GM23338 (cell line): ENCODE measurements around the gene FGGY. TPM values are rescaled to one million over a fixed set of nuclear protein-coding genes. Genes with fewer than 3 reads are reported as not detected.

Source experiments
- ATAC-seq: fragments of 200-7000 bp; cut with Tn5 transposase; 3 replicates; pipeline ENCODE4 v1.9.1; 2020
- DNase-seq: peaks from one replicate; pipeline ENCODE4 v3.0.0-alpha.2; 2015; ENCODE audit warnings: low spot score
- H2AFZ ChIP-seq: fragments of 200-600 bp; sonication (generic); 2 replicates; pipeline ENCODE4 v1.8.0; 2016; ENCODE audit warnings: antibody characterized with exemption, mild to moderate bottlenecking, moderate library complexity
- H3F3A ChIP-seq: fragments of 200-600 bp; sonication (generic); replicated peaks from 2 replicates; pipeline ENCODE4 v1.8.0; 2017; ENCODE audit warnings: antibody characterized with exemption, mixed run types, low read depth
- H3K27ac ChIP-seq: fragments of 200-600 bp; sonication (generic); 2 replicates; pipeline ENCODE4 v1.6.1; 2016; ENCODE audit warnings: low read depth
- H3K27me3 ChIP-seq: fragments of 200-600 bp; sonication (generic); 2 replicates; pipeline ENCODE4 v1.8.0; 2016; ENCODE audit warnings: mild to moderate bottlenecking, mixed run types, moderate library complexity; ENCODE audit not compliant: insufficient read depth
- H3K36me3 ChIP-seq: fragments of 200-600 bp; sonication (generic); 2 replicates; pipeline ENCODE4 v1.8.0; 2016; ENCODE audit warnings: mild to moderate bottlenecking; ENCODE audit not compliant: insufficient read depth
- H3K4me1 ChIP-seq: fragments of 200-600 bp; sonication (generic); 2 replicates; pipeline ENCODE4 v1.8.0; 2016; ENCODE audit warnings: mild to moderate bottlenecking, moderate library complexity; ENCODE audit not compliant: insufficient read depth
- H3K4me2 ChIP-seq: fragments of 200-600 bp; sonication (generic); 2 replicates; pipeline ENCODE4 v1.7.1; 2017; ENCODE audit warnings: mixed run types
- H3K4me3 ChIP-seq: fragments of 200-600 bp; sonication (generic); 2 replicates; pipeline ENCODE4 v1.6.1; 2016; ENCODE audit warnings: mixed run types
- H3K79me2 ChIP-seq: fragments of 200-600 bp; sonication (generic); replicated peaks from 2 replicates; pipeline ENCODE4 v1.8.0; 2017; ENCODE audit warnings: mild to moderate bottlenecking; ENCODE audit not compliant: insufficient read depth
- H3K9me2 ChIP-seq: fragments of 200-600 bp; sonication (generic); 2 replicates; pipeline ENCODE4 v1.8.0; 2017; ENCODE audit not compliant: insufficient read depth
- H4K20me1 ChIP-seq: fragments of 200-600 bp; sonication (generic); replicated peaks from 2 replicates; pipeline ENCODE4 v1.8.0; 2017; ENCODE audit warnings: mild to moderate bottlenecking; ENCODE audit not compliant: insufficient read depth
- H3K27ac Mint-ChIP-seq: 2 replicates; pipeline ENCODE4 v1.8.0; 2020; ENCODE audit warnings: inconsistent platforms, mild to moderate bottlenecking, moderate library complexity, mixed read lengths
- H3K27me3 Mint-ChIP-seq: 3 replicates; pipeline ENCODE4 v1.8.0; 2022; ENCODE audit warnings: low read depth, mild to moderate bottlenecking, moderate library complexity, mixed read lengths, inconsistent platforms; ENCODE audit not compliant: insufficient read depth, poor library complexity
- H3K36me3 Mint-ChIP-seq: 3 replicates; pipeline ENCODE4 v1.8.0; 2021; ENCODE audit warnings: low read depth, mild to moderate bottlenecking, inconsistent platforms, moderate library complexity, mixed read lengths
- H3K4me1 Mint-ChIP-seq: 3 replicates; pipeline ENCODE4 v1.8.0; 2020; ENCODE audit warnings: mild to moderate bottlenecking, inconsistent platforms, mixed read lengths
- H3K4me3 Mint-ChIP-seq: 3 replicates; pipeline ENCODE4 v1.8.0; 2021; ENCODE audit warnings: moderate library complexity, mild to moderate bottlenecking, inconsistent platforms, mixed read lengths
- H3K9me3 Mint-ChIP-seq: 3 replicates; pipeline ENCODE4 v1.8.0; 2020; ENCODE audit warnings: moderate library complexity, mild to moderate bottlenecking, inconsistent platforms, mixed read lengths
- CREB1 ChIP-seq: fragments of 250-450 bp; sonication (Bioruptor Pico); IDR thresholded peaks from 2 replicates; pipeline ENCODE4 v1.5.0; 2020; ENCODE audit warnings: low read depth, mild to moderate bottlenecking, moderate library complexity
- CTCF ChIP-seq, 2 experiments: fragments of 200-600 bp in 1 of 2; sonication (generic) in 1 of 2; conservative IDR thresholded peaks; 2 replicates each; pipeline versions ENCODE4 v1.5.1 to v1.6.1; 2016 to 2017; ENCODE audit warnings: antibody characterized with exemption in 2 of 2, low read depth in 2 of 2, mild to moderate bottlenecking in 2 of 2, moderate library complexity in 1 of 2
- EZH2 ChIP-seq: fragments of 200-600 bp; sonication (generic); IDR thresholded peaks from one replicate; pipeline ENCODE4 v1.8.0; 2017; ENCODE audit warnings: antibody characterized with exemption, mild to moderate bottlenecking, low read depth; ENCODE audit not compliant: unreplicated experiment
- EZH2phosphoT487 ChIP-seq: fragments of 200-600 bp; sonication (generic); IDR thresholded peaks from one replicate; pipeline ENCODE4 v1.8.1; 2018; ENCODE audit warnings: antibody characterized with exemption; ENCODE audit not compliant: unreplicated experiment
- JUNB ChIP-seq: IDR thresholded peaks from one replicate; pipeline ENCODE4 v1.6.1; 2016; ENCODE audit warnings: antibody characterized with exemption; ENCODE audit not compliant: unreplicated experiment
- POLR2AphosphoS5 ChIP-seq: IDR thresholded peaks from 2 replicates; pipeline ENCODE4 v1.6.1; 2016; ENCODE audit warnings: antibody characterized with exemption, low read depth
- ZNF331 ChIP-seq: fragments of 250-450 bp; sonication (Bioruptor Pico); IDR thresholded peaks from 2 replicates; pipeline ENCODE4 v1.5.0; 2020; ENCODE audit warnings: low read depth, mild to moderate bottlenecking, moderate library complexity
- polyA plus RNA-seq: library from polyadenylated mRNA; unstranded; fragments of >200 nt; fragmentation: Nextera tagmentation; extraction: Ambion mirVana; gene quantifications from 2 replicates; pipeline ENCODE4 v1.2.1, GENCODE V29; 2016
- total RNA-seq: library from RNA; depleted of rRNA; stranded (reverse); fragments of >200 nt; shearing (Covaris generic); gene quantifications from 2 replicates; pipeline ENCODE4 v1.2.3, GENCODE V29; 2014

The FGGY gene
- total and polyA plus RNA-seq, 2 experiments from 2014 or later = 10.9 to 21.4 TPM

GRCh38 chr1:59759156-59759925 lies 462.4 kb downstream of the FGGY start:
- Mint-ChIP-seq H3K4me3 (peak overlapping the region; percentile 57; the same call in 2 of the 3 replicates), H3K27ac (no peak overlapping the region), H3K27me3 (no peaks in the 10 kb centered on the region), H3K36me3 (no peaks in the 10 kb centered on the region), H3K4me1 (no peaks in the 10 kb centered on the region), H3K9me3 (no peaks in the 10 kb centered on the region)
- TF ChIP-seq EZH2 = no peak
- peak; percentile 96 to 98 for TF ChIP-seq CTCF (conservative IDR thresholded peaks at IDR 0.05; ENCODE audit: low read depth in 2 of 2)
- H4K20me1 ChIP-seq = no peaks in the 10 kb centered on the region
- peak overlapping the region; percentile 63; the same call in 1 of the 2 replicates for H3K4me2 ChIP-seq
- H3K27me3 ChIP-seq = no peaks in the 10 kb centered on the region
- ATAC-seq = peak; percentile 97
- H3F3A ChIP-seq = no peaks in the 10 kb centered on the region
- H3K4me3 ChIP-seq = peak overlapping the region; percentile 36; the same call in 1 of the 2 replicates
- H2AFZ ChIP-seq = peak overlapping the region; percentile 89
- H3K27ac ChIP-seq = no peak overlapping the region
- H3K9me2 ChIP-seq = no peaks in the 10 kb centered on the region
- H3K4me1 ChIP-seq = no peaks in the 10 kb centered on the region
- peak; percentile 82 for DNase-seq
- no peaks in the 10 kb centered on the region for H3K79me2 ChIP-seq
- no peaks in the 10 kb centered on the region for H3K36me3 ChIP-seq

DNA sequence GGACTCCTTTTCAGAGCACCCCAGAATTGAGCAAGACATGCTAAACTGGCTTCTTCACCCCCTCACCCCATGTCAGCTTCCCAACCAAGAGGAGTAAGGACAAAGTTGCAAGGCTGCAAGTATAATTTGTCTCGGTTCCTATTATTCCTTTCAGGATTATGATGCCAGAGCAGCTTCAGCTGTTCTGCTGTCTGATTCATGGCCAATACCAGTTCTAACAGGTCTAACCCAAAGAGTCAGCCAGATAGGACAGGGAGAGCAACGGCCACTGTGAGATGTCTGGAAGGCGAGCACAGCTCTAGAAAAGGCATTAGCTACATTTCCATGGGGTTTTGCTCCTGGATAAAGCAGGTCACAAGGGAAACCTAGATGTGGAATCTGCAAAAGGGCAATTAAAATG lies 464.5 kb downstream of the FGGY start:
- TF ChIP-seq POLR2AphosphoS5 (no peak), EZH2 (no peak), EZH2phosphoT487 (no peak), JUNB (no peak), CREB1 (no peak), ZNF331 (CRISPR knock-in tag) (no peak)
- H2AFZ ChIP-seq = no peak overlapping the region

DNA sequence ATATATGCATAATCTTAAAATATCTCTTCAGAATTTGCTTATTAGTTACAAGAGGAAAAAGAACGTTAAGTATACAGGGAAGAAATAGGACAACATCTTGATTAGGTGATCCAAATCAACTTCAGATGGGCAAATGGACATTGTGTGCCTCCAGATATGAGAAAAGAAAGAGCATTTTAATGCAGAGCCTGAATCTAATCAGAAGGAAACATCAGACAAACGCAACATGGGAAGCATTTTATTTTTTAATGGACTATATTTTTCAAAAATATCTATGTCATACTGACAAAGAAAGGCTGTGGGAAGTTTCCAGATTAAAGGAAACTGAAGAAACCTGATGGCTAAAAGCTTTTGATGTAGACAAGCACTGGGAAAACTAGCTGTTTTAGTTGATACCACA lies 466.5 kb downstream of the FGGY start:
- Histone ChIP-seq H3K4me2 (no peak overlapping the region), H3K36me3 (no peaks in the 10 kb centered on the region), H3F3A (no peaks in the 10 kb centered on the region), H3K4me1 (peaks cover 25% of the 10 kb centered on the region), H3K9me2 (no peaks in the 10 kb centered on the region), H2AFZ (no peak overlapping the region), H4K20me1 (no peaks in the 10 kb centered on the region), H3K27me3 (no peaks in the 10 kb centered on the region), H3K4me3 (no peak overlapping the region), H3K27ac (no peak overlapping the region), H3K79me2 (no peaks in the 10 kb centered on the region)
- Mint-ChIP-seq H3K27ac (no peak overlapping the region), H3K4me1 (peaks cover 14% of the 10 kb centered on the region), H3K36me3 (no peaks in the 10 kb centered on the region), H3K9me3 (no peaks in the 10 kb centered on the region), H3K27me3 (no peaks in the 10 kb centered on the region), H3K4me3 (no peak overlapping the region)
- ATAC-seq = no peak
- DNase-seq = no peak
- TF ChIP-seq EZH2 = no peak

More for the DNA sequence above, 464.5 kb downstream of the FGGY start:
- ATAC-seq (no peak), DNase-seq (no peak)
- Histone ChIP-seq H3K4me1 (peaks cover 9% of the 10 kb centered on the region), H4K20me1 (no peaks in the 10 kb centered on the region), H3K79me2 (no peaks in the 10 kb centered on the region), H3F3A (no peaks in the 10 kb centered on the region), H3K4me2 (no peak overlapping the region), H3K4me3 (no peak overlapping the region), H3K36me3 (no peaks in the 10 kb centered on the region), H3K9me2 (no peaks in the 10 kb centered on the region), H3K27ac (no peak overlapping the region), H3K27me3 (no peaks in the 10 kb centered on the region)
- H3K27ac Mint-ChIP-seq = no peak overlapping the region
- H3K4me1 Mint-ChIP-seq = peaks cover 4% of the 10 kb centered on the region
- H3K27me3 Mint-ChIP-seq = no peaks in the 10 kb centered on the region
- H3K9me3 Mint-ChIP-seq = no peaks in the 10 kb centered on the region
- H3K4me3 Mint-ChIP-seq = no peak overlapping the region
- no peaks in the 10 kb centered on the region for H3K36me3 Mint-ChIP-seq
